HepG2 (cell line): Measurements from ENCODE around the gene MAOB. TPM values are rescaled to one million over a fixed set of nuclear protein-coding genes. Genes with fewer than 3 reads are reported as not detected.

ENCODE experiments used
- ATAC-seq: fragments of 200-7000 bp; cut with Tn5 transposase; 3 replicates; pipeline ENCODE4 v1.9.1; 2020; ENCODE audit warnings: mild to moderate bottlenecking, moderate library complexity
- BruUV-seq: library from RNA; stranded (reverse); fragments of 400-500 nt; replicated peaks from 2 replicates; lab custom pipeline; 2021; lab: Mats Ljungman, UMichigan
- CTCF ChIA-PET: fragments of 300-600 bp; formaldehyde crosslinking; extraction: SDS; loops from one replicate; lab custom pipeline; 2021; ENCODE audit warnings: low total read pairs, inconsistent platforms, low intra/inter-chr PET ratio; lab: Yijun Ruan, JAX
- POLR2A ChIA-PET: fragments of 350-600 bp; sonication (Branson Sonifier 250); formaldehyde crosslinking; loops from one replicate; lab custom pipeline; 2020; ENCODE audit warnings: antibody characterized with exemption, inconsistent platforms; lab: Yijun Ruan, JAX
- DNase-seq: peaks from one replicate; pipeline ENCODE4 v3.0.0-alpha.2; 2015; ENCODE audit warnings: low spot score
- FAIRE-seq: peaks from 3 replicates; lab custom pipeline; 2011; peaks lifted over from hg19 to GRCh38; lab: Jason Lieb, UNC
- H2AFZ ChIP-seq: one replicate; pipeline ENCODE4 v1.6.1; 2011; ENCODE audit warnings: low read length, inconsistent platforms
- H3K27ac ChIP-seq: fragments of 300-600 bp; 3 replicates; pipeline ENCODE4 v1.8.0; 2011; ENCODE audit warnings: mixed run types, mild to moderate bottlenecking, mixed read lengths, low read length, inconsistent platforms; ENCODE audit not compliant: insufficient read depth; ENCODE audit errors: extremely low read length
- H3K27me3 ChIP-seq, 2 experiments: fragments of 200-600 bp in 1 of 2; 2 replicates in 1 of 2; 3 replicates in 1 of 2; pipeline versions ENCODE4 v1.6.0 to v1.8.0; 2011; ENCODE audit warnings: low read length in 2 of 2, mild to moderate bottlenecking in 2 of 2, moderate library complexity in 2 of 2, inconsistent platforms in 1 of 2; ENCODE audit not compliant: insufficient read depth in 2 of 2, control insufficient read depth in 1 of 2
- H3K36me3 ChIP-seq, 2 experiments: fragments of 200-600 bp in 1 of 2; replicated peaks in 1 of 2; 2 replicates in 1 of 2; 3 replicates in 1 of 2; pipeline versions ENCODE4 v1.5.1 to v1.8.0; 2011; ENCODE audit warnings: low read length in 2 of 2, inconsistent platforms in 1 of 2; ENCODE audit not compliant: insufficient read depth in 2 of 2, control insufficient read depth in 1 of 2
- H3K4me1 ChIP-seq: 2 replicates; pipeline ENCODE4 v1.5.1; 2012; ENCODE audit warnings: low read length, inconsistent platforms; ENCODE audit not compliant: insufficient read depth
- H3K4me2 ChIP-seq: 2 replicates; pipeline ENCODE4 v1.6.0; 2011; ENCODE audit warnings: low read depth, low read length, inconsistent platforms
- H3K4me3 ChIP-seq, 3 experiments: fragments of 200-600 bp in 1 of 3; sonication (generic), shearing (Covaris generic) in 1 of 3; replicated peaks in 1 of 3; 2 replicates each; pipeline ENCODE4 v1.5.1; 2011 to 2016; ENCODE audit warnings: low read length in 3 of 3, inconsistent platforms in 2 of 3, low read depth in 2 of 3, mild to moderate bottlenecking in 2 of 3, control low read depth in 1 of 3, mixed read lengths in 1 of 3; ENCODE audit not compliant: insufficient read depth in 1 of 3
- H3K79me2 ChIP-seq: one replicate; pipeline ENCODE4 v1.6.1; 2011; ENCODE audit warnings: low read length, inconsistent platforms; ENCODE audit not compliant: insufficient read depth
- H3K9ac ChIP-seq: 2 replicates; pipeline ENCODE4 v1.6.0; 2011; ENCODE audit warnings: mild to moderate bottlenecking, low read depth, low read length, inconsistent platforms; ENCODE audit not compliant: insufficient read depth
- H3K9me3 ChIP-seq: 2 replicates; pipeline ENCODE4 v1.5.1; 2012; ENCODE audit warnings: mild to moderate bottlenecking, low read length
- H4K20me1 ChIP-seq: 2 replicates; pipeline ENCODE4 v1.6.0; 2011; ENCODE audit warnings: inconsistent platforms, mild to moderate bottlenecking, low read length, moderate library complexity; ENCODE audit not compliant: insufficient read depth
- ARNT2 ChIP-seq: sonication (generic); formaldehyde crosslinking; IDR thresholded peaks from 2 replicates; pipeline ENCODE4 v1.8.0; 2022; ENCODE audit warnings: mild to moderate bottlenecking, low read depth, missing genetic modification reagents, moderate library complexity
- CENPX ChIP-seq: sonication (generic); formaldehyde crosslinking; IDR thresholded peaks from 2 replicates; pipeline ENCODE4 v1.9.0; 2021; ENCODE audit warnings: mild to moderate bottlenecking, missing genetic modification reagents, moderate library complexity
- CSRNP1 ChIP-seq: sonication (generic); formaldehyde crosslinking; IDR thresholded peaks from 2 replicates; pipeline ENCODE4 v1.8.1; 2023; ENCODE audit warnings: mild to moderate bottlenecking, missing genetic modification reagents
- EHMT2 ChIP-seq: fragments of 200-600 bp; sonication (generic); IDR thresholded peaks from 2 replicates; pipeline ENCODE4 v1.7.0; 2017; ENCODE audit warnings: antibody characterized with exemption, low read depth, low read length, borderline replicate concordance
- FOSL2 ChIP-seq: sonication (generic); formaldehyde crosslinking; IDR thresholded peaks from 2 replicates; pipeline ENCODE4 v1.4.0; 2020; ENCODE audit warnings: missing genetic modification reagents
- GATAD1 ChIP-seq: IDR thresholded peaks from 2 replicates; pipeline ENCODE4 v1.6.1; 2016; ENCODE audit warnings: missing genetic modification reagents, missing compliant biosample characterization
- GTF2F1 ChIP-seq: fragments of 150-350 bp; IDR thresholded peaks from 2 replicates; pipeline ENCODE4 v1.6.1; 2014; ENCODE audit warnings: low read length
- HNF4A ChIP-seq: sonication (generic); formaldehyde crosslinking; IDR thresholded peaks from 2 replicates; pipeline ENCODE4 v1.4.0; 2020; ENCODE audit warnings: missing genetic modification reagents
- MAFG ChIP-seq: sonication (generic); formaldehyde crosslinking; IDR thresholded peaks from 2 replicates; pipeline ENCODE4 v1.5.1; 2020; ENCODE audit warnings: mild to moderate bottlenecking, missing genetic modification reagents
- MED13 ChIP-seq: sonication (generic); formaldehyde crosslinking; IDR thresholded peaks from 2 replicates; pipeline ENCODE4 v1.5.0; 2020; ENCODE audit warnings: missing genetic modification reagents
- MZF1 ChIP-seq: sonication (generic); formaldehyde crosslinking; IDR thresholded peaks from 2 replicates; pipeline ENCODE4 v1.8.1; 2023; ENCODE audit warnings: mild to moderate bottlenecking, missing genetic modification reagents, borderline replicate concordance
- NCOR1 ChIP-seq: fragments of 200-600 bp; sonication (generic); IDR thresholded peaks from 2 replicates; pipeline ENCODE4 v1.7.0; 2017; ENCODE audit warnings: antibody characterized with exemption, low read length, borderline replicate concordance
- NFYB ChIP-seq: sonication (generic); formaldehyde crosslinking; IDR thresholded peaks from 2 replicates; pipeline ENCODE4 v1.4.0; 2020; ENCODE audit warnings: missing genetic modification reagents
- RFX5 ChIP-seq: IDR thresholded peaks from 2 replicates; pipeline ENCODE4 v1.6.1; 2011; ENCODE audit warnings: low read depth, low read length, improper control_type of control experiment
- SMC3 ChIP-seq: IDR thresholded peaks from 2 replicates; pipeline ENCODE4 v1.6.1; 2011; ENCODE audit warnings: low read length, improper control_type of control experiment
- SNAI1 ChIP-seq: sonication (generic); formaldehyde crosslinking; IDR thresholded peaks from 2 replicates; pipeline ENCODE4 v1.5.0; 2020; ENCODE audit warnings: mild to moderate bottlenecking, missing genetic modification reagents, borderline replicate concordance
- ZBTB4 ChIP-seq: sonication (generic); formaldehyde crosslinking; IDR thresholded peaks from 2 replicates; pipeline ENCODE4 v1.4.0; 2020; ENCODE audit warnings: missing genetic modification reagents, mild to moderate bottlenecking, borderline replicate concordance
- ZFX ChIP-seq: sonication (generic); formaldehyde crosslinking; IDR thresholded peaks from 2 replicates; pipeline ENCODE4 v1.4.0; 2020; ENCODE audit warnings: mild to moderate bottlenecking, low read depth, missing genetic modification reagents, moderate library complexity
- ZNF333 ChIP-seq: sonication (generic); formaldehyde crosslinking; IDR thresholded peaks from 2 replicates; pipeline ENCODE4 v1.4.0; 2020; ENCODE audit warnings: mild to moderate bottlenecking, missing genetic modification reagents, borderline replicate concordance
- ZNF598 ChIP-seq: sonication (generic); formaldehyde crosslinking; IDR thresholded peaks from 2 replicates; pipeline ENCODE4 v1.5.1; 2020; ENCODE audit warnings: mild to moderate bottlenecking, missing genetic modification reagents, borderline replicate concordance
- ZNF740 ChIP-seq: sonication (generic); formaldehyde crosslinking; IDR thresholded peaks from 2 replicates; pipeline ENCODE4 v1.4.0; 2020; ENCODE audit warnings: missing genetic modification reagents
- ZNF749 ChIP-seq: sonication (generic); formaldehyde crosslinking; IDR thresholded peaks from 2 replicates; pipeline ENCODE4 v1.8.0; 2022; ENCODE audit warnings: mild to moderate bottlenecking, missing genetic modification reagents, moderate library complexity, borderline replicate concordance
- WGBS: methylation state at CpG from one replicate; pipeline ENCODE4 v1.1.6; 2017; ENCODE audit warnings: low lambda C conversion rate; 5-methylcytosine and 5-hydroxymethylcytosine counted together
- in situ Hi-C: cut with HindIII; loops from 2 replicates; pipeline ENCODE4 v1.10.0; 2017; ENCODE audit warnings: low pct_unique_long_range_greater_than_20kb; ENCODE audit not compliant: extremely low pct_ligation_motif_present
- intact Hi-C: fragments of 100-400 bp; cut with micrococcal nuclease; formaldehyde crosslinking; loops from one replicate; pipeline ENCODE4 v1.10.0; 2022; ENCODE audit not compliant: unreplicated experiment
- polyA plus RNA-seq, 8 experiments: library from polyadenylated mRNA; depleted of rRNA in 3 of 8; stranded (reverse) in 7 of 8; unstranded in 1 of 8; fragments of >200 nt; fragmentation: Illumina TruSeq in 4 of 8; extraction: Trizol in 4 of 8; gene quantifications; 2 replicates each; pipeline versions ENCODE4 v1.2.1 to v1.2.3, GENCODE V29; 2011 to 2016; ENCODE audit warnings: low read depth in 4 of 8, missing spikeins in 1 of 8, mixed read lengths in 1 of 8; ENCODE audit not compliant: insufficient read depth in 1 of 8
- total RNA-seq, 5 experiments: library from RNA; depleted of rRNA; stranded (reverse); fragments of >200 nt; fragmentation: Illumina TruSeq; extraction: Trizol; gene quantifications; 2 replicates each; pipeline ENCODE4 v1.2.3, GENCODE V29; 2016; ENCODE audit warnings: low read depth in 1 of 5

Gene MAOB
- total and polyA plus RNA-seq, 2 of the 13 experiments (the other 11 are each of a cell fraction or from before 2014, with no cell fraction given) = 11.0 to 19.0 TPM

- Histone ChIP-seq H2AFZ (no peak overlapping the region), H3K4me1 (peaks cover 45% of the 10 kb centered on the region), H4K20me1 (no peaks in the 10 kb centered on the region), H3K9ac (0 out of 2 replicates have a peak overlapping the region, but pooled peaks have one; percentile 8), H3K36me3 (no peaks in the 10 kb centered on the region), H3K27me3 (no peaks in the 10 kb centered on the region), H3K4me2 (peak overlapping the region; percentile 51), H3K4me3 (no peak overlapping the region; a peak in 1 of 6 replicates), H3K79me2 (no peaks in the 10 kb centered on the region), H3K9me3 (no peaks in the 10 kb centered on the region), H3K27ac (peak overlapping the region; percentile 64)
- in situ Hi-C loops (no loop called here), intact Hi-C loops (loop anchor here (2.0 kb wide), 1 partner anchor 21 kb away; the partner anchor contains the start of gene MAOB)
- FAIRE-seq (peak; percentile 47), DNase-seq (peak; percentile 56), ATAC-seq (no peak; the same call in 2 of the 3 replicates)
- ChIA-PET POLR2A (no interaction called here), CTCF (no interaction called here)
- 21% methylated on average over 4 of the region's 4 CpGs for WGBS
- no TSS peak for BruUV-seq
- TF ChIP-seq ZNF333 (no peak), ARNT2 (CRISPR knock-in tag) (no peak), RFX5 (no peak), MZF1 (CRISPR knock-in tag) (no peak), NFYB (CRISPR knock-in tag) (no peak), NCOR1 (peak; percentile 49), ZNF598 (CRISPR knock-in tag) (no peak), CENPX (no peak), ZBTB4 (no peak), SMC3 (no peak), MAFG (CRISPR knock-in tag) (no peak), ZFX (no peak), FOSL2 (peak; percentile 69), GTF2F1 (no peak), ZNF749 (CRISPR knock-in tag) (no peak), GATAD1 (CRISPR knock-in tag) (no peak), CSRNP1 (no peak), EHMT2 (no peak), HNF4A (CRISPR knock-in tag) (peak; percentile 14; the same call in 1 of the 2 replicates), MED13 (no peak), ZNF740 (CRISPR knock-in tag) (no peak), SNAI1 (CRISPR knock-in tag) (no peak)
These were observed 20.5 kb downstream of the MAOB start for GRCh38 chrX:43861750-43862149.
